ENCODE results near the gene OSBPL5. TPM values are rescaled to one million over a fixed set of nuclear protein-coding genes. Genes with fewer than 3 reads are reported as not detected.
A peak's percentile ranks its signal among the peaks of the same experiment; 100 is the strongest.

The OSBPL5 gene
- total RNA-seq, 1 experiment from 2014 or later, result 16.1 TPM

- Mint-ChIP-seq H3K9me3 (no peaks in the 10 kb centered on the region), H3K4me3 (no peak overlapping the region), H3K27me3 (ENCODE audit: low read depth) (no peaks in the 10 kb centered on the region), H3K36me3 (ENCODE audit: insufficient read depth in 1 of 3, low read depth in 3 of 3) (peaks cover 0 to 4% (median 2%) of the 10 kb centered on the region in 3 experiments; a peak in 3 of 7 replicates), H3K4me1 (peaks cover 24 to 36% of the 10 kb centered on the region in 2 experiments), H3K27ac (peak overlapping the region in 2 of 3 experiments; percentile 22 to 83; a peak in 2 of 7 replicates)
- Histone ChIP-seq H3K79me2 (ENCODE audit: insufficient read depth, low read length) (no peaks in the 10 kb centered on the region), H3K23ac (ENCODE audit: insufficient read length, low read depth, low read length) (no peak overlapping the region), H2AFZ (ENCODE audit: low read length) (no peak overlapping the region), H3K4me2 (ENCODE audit: insufficient read depth, insufficient read length, low read length) (no peak overlapping the region), H3K14ac (ENCODE audit: insufficient read depth, low read length) (no peak overlapping the region), H3K4ac (ENCODE audit: low read depth, low read length) (no peak overlapping the region), H3T11ph (ENCODE audit: low read length) (no peak overlapping the region), H3K18ac (ENCODE audit: insufficient read length, low read depth, low read length) (no peak overlapping the region), H2BK120ac (ENCODE audit: low read depth, low read length, poor library complexity, severe bottlenecking) (no peak overlapping the region), H2BK20ac (ENCODE audit: low read depth, low read length, poor library complexity, severe bottlenecking) (no peak overlapping the region), H4K20me1 (ENCODE audit: control insufficient read depth, insufficient read depth, insufficient read length) (no peaks in the 10 kb centered on the region), H3K27me3 (ENCODE audit: insufficient read depth, low read length) (no peaks in the 10 kb centered on the region), H2BK12ac (ENCODE audit: insufficient read length, low read depth, low read length) (no peak overlapping the region), H3K79me1 (ENCODE audit: insufficient read depth, low read depth, low read length, poor library complexity, severe bottlenecking) (no peaks in the 10 kb centered on the region), H3K4me1 (ENCODE audit: insufficient read depth, low read length) (no peaks in the 10 kb centered on the region; the same call in 1 of the 2 replicates), H2AK5ac (ENCODE audit: insufficient read length, low read length) (no peak overlapping the region), H3K9ac (ENCODE audit: extremely low read depth, insufficient read length, low read length) (no peak overlapping the region), H2BK5ac (ENCODE audit: insufficient read length, low read length) (no peak overlapping the region), H3K23me2 (ENCODE audit: insufficient read length, low read depth, low read length, poor library complexity, severe bottlenecking) (no peaks in the 10 kb centered on the region), H2BK15ac (ENCODE audit: low read depth, low read length) (no peak overlapping the region), H3K27ac (ENCODE audit: insufficient read length, low read depth, low read length) (no peak overlapping the region), H4K5ac (ENCODE audit: insufficient read length, low read depth, low read length) (no peak overlapping the region), H3K9me3 (ENCODE audit: control insufficient read depth, low read depth, low read length) (no peaks in the 10 kb centered on the region), H3K56ac (ENCODE audit: insufficient read length, low read depth, low read length) (no peak overlapping the region), H4K8ac (replicated peaks; ENCODE audit: insufficient read length, low read depth, low read length) (no peak overlapping the region), H4K91ac (ENCODE audit: insufficient read length, low read depth, low read length) (no peak overlapping the region)
- TF ChIP-seq CTCF (conservative IDR thresholded peaks at IDR 0.05), result no peak
- WGBS (ENCODE audit: extremely low coverage, insufficient read length, low lambda C conversion rate), result no CpG with 5 or more reads among the region's 24 CpGs
- DNase-seq, result no peak
Observed at GRCh38 chr11:3148990-3149851, 15.9 kb downstream of the OSBPL5 start.
